NCI-H460 (cell line): Measurements from ENCODE around the gene TGFB1. TPM values are rescaled to one million over a fixed set of nuclear protein-coding genes. Genes with fewer than 3 reads are reported as not detected.
"Not testable (repeated sequence)": the region's sequence is repeated elsewhere in the genome, so short reads cannot be mapped to it uniquely, and the experiment has no call there.

ENCODE experiments used
- DNase-seq: peaks from one replicate; pipeline ENCODE4 v3.0.0-alpha.2; 2016; ENCODE audit warnings: low read depth; ENCODE audit errors: extremely low read depth
- small RNA-seq, 2 experiments: library from RNA; depleted of rRNA; stranded (forward); fragments of <200 nt; gene quantifications; one replicate each; pipeline ENCODE3, GENCODE V24; 2014
- total RNA-seq: library from RNA; depleted of rRNA; stranded (reverse); fragments of >200 nt; shearing (Covaris generic); gene quantifications from 2 replicates; pipeline ENCODE4 v1.2.3, GENCODE V29; 2014; rRNA removed

TGFB1 gene
- total RNA-seq, 1 experiment from 2014 or later: 4.8 TPM

GRCh38 chr19:41304706-41305483 lies 48.8 kb downstream of the TGFB1 start:
- DNase-seq: no peak

DNA sequence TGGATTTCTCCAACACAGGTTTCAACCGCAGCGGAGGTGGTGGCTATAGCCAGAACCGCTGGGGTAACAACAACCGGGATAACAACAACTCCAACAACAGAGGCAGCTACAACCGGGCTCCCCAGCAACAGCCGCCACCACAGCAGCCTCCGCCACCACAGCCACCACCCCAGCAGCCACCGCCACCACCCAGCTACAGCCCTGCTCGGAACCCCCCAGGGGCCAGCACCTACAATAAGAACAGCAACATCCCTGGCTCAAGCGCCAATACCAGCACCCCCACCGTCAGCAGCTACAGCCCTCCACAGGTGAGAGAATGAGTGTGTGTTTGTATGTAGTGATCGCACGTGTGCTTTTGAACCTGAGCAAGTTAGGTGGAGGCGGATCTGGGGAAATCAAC lies 49.8 kb downstream of the TGFB1 start:
- DNase-seq: no peak

- DNase-seq: no peak
These were observed 50.9 kb downstream of the TGFB1 start for GRCh38 chr19:41302624-41303351.

- DNase-seq: no peak
These were observed 53.2 kb downstream of the TGFB1 start for GRCh38 chr19:41300555-41300954.

- DNase-seq: no peak
These were observed 54.0 kb downstream of the TGFB1 start for GRCh38 chr19:41299755-41300089.

DNA sequence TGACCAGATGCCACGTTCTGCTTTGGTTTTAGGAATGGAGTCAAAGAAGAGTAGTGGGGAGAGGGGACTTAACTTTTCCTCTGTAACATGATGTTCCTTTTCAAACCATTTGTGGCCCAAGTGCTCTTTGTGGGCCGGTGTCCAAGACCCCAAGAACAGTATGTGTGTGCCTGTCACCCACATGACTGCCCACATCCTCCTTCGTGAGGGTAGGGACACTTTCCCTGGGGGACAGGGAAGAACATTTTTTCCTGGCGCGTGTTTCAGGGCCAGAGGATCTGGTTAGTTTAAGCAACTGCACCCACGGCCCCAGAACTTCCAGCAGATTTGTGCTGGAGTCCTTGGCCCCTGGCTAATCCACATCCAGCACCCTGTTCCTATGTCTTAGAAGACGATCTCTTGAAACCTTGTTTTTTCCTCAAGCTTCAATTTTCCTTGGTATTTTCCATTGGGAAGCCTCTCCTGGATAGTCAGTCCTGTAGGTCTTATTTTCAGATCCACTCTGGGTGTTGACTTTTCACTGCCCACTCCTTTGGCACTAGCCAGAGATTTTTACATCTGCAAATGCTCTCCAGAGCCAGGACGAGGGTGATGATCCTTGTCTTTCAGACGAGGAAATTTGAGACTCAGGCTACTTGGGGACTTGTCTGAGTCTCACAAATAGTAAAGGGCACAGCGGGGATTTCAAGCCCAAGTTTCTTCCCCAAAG lies 54.5 kb downstream of the TGFB1 start:
- DNase-seq: no peak

- no peak for DNase-seq
These were observed 55.3 kb downstream of the TGFB1 start for GRCh38 chr19:41298348-41298964.

DNA sequence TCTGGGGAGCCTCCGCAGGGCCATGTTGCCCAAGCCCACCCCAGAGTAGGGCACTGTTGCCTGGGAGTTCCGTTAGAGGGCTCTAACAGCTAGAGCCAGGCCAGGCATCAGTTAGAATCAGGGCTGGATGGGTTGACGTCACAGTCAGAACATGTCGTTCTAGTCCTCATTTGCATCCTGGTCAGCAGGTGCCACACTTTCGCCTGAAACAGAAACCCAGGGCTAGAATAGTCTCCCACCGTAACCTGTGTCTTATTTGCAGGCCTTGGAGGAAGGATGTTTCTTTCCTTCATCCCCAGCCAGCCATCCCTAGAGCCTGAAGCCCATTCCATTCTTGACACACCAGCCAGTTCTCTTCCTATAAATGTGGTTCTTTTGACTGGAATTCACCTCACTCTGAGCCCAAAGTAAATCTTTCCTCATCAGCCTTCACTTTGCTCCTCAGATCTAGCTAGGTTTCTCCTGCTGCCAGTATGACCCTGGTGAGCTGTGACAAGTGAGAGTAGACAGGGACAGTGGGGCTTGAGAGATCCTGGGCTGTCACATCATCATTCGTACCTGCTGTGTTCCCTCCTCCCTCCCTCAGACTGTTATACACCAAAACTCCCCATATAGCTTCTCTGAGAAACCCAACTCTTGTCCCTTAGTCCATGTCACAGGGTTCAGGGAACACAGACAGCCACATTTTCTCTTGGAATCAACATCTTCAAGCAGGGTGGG lies 55.9 kb downstream of the TGFB1 start:
- DNase-seq: no peak

DNA sequence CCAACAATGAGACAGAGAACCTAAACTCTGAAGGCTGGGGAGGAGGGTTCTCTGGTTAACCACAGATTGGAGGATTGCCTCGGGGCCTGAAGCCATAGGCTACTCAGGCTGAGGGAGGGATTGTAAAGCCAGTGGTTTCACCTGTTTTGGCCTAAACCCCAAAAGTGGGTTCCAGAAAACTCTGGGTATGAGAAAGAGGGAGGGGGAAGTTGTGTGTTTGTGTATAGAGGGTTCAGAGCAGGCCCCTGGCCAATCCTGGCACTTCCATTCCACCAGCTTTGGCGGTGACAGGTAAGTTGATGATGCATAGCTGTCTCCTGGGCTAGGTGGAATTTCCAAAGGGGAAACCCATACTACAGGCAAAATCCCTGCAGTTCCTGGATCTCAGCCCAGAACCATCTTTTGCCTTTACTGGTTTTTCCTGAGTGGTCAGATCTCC lies 57.3 kb downstream of the TGFB1 start:
- no peak for DNase-seq

DNA sequence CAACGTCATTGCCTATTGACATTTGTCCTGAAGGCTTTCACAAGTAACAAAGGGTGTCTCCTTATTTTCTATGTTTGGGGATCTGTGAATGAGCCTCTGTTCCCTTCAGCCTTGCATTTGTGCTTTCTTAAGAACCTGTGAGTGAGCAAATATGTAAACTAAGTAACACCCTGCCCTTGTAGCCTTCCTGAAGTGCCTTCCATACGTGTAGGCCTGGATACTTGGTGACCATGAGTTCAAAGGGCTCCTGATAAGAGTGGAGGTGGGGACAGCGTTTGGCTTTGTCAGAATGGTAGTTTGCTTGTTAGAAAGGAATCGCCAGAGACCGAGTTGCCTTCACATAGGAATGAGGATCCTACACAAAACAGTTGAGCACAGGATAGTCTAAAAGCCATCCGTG lies 58.2 kb downstream of the TGFB1 start:
- no peak for DNase-seq

DNA sequence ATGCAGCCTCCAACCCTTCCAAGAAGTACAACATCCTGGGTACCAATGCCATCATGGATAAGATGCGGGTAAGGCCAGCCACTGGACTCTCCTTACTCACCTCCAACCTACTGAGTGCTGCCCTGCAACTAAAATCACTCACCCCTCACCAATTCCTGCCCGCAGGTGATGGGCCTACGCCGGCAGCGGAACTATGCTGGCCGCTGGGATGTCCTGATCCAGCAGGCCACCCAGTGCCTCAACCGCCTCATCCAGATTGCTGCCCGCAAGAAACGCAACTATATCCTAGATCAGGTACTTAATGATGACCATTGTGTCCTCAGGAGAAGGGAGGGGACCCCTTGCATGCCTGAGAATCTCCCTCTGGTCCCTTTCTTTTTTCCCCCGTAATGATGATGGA lies 59.3 kb downstream of the TGFB1 start:
- DNase-seq: no peak

- DNase-seq: not testable (repeated sequence)
These were observed 63.9 kb downstream of the TGFB1 start for GRCh38 chr19:41289814-41290213.

DNA sequence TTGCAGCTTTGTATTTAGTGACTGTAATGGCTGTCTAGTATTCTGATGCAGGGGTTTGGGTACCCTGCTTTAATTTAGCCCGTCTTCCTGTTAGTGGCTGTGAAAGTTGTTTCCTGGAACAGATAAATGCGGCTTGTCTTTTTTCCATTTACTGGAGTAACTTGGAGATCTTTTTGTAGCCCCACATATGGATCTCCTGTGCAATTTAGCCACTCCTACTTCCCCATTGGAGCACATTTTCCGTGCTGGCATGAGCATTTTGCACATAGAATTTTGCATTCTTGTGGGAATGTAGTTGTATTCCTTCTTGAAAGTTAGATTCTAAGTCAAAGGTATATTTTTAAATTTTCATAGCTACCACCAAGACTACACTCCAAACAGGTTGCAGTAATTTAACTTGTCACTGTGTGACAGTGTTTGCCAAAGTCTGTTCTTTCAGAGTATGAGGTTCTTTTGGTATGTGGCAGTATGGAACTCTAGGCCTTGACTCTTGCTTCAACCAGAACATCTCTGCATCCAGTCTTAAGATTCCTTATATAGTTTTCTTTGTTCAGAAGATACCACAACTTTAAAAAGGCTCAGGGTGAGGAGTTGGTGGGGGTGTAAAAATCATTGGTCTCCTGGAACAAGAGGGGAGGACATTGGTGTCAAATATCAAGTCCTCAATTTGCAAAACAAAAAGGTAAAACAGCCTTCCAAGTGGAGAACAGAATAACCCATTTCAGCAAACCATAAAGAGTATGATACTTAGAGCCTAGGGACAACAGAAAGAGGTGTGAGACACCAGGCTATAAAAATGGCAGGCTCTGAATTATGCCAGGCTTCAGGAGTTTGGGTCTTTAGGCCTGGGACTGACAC lies 64.8 kb downstream of the TGFB1 start:
- DNase-seq: no peak

Small RNA genes within 50 kb of the gene (small RNA-seq; reads per million reads assigned to genes)
- gene RN7SL34P: 0 to 0.02 reads per million in 2 experiments

Other genes with a start within 250 kb of the TGFB1 start
- not detected in 2 replicates for gene CYP2F1, start 239.5 kb downstream of the TGFB1 start, total RNA-seq
- 0.22 TPM in 1 of 2 replicates, not detected in the other for gene CYP2S1, start 160.7 kb downstream of the TGFB1 start, total RNA-seq
- gene AXL, start 134.7 kb downstream of the TGFB1 start, total RNA-seq: 27.7 and 29.8 TPM in 2 replicates
- gene HNRNPUL1, start 89.5 kb downstream of the TGFB1 start, total RNA-seq: 80.3 and 89.5 TPM in 2 replicates
- 7.3 and 9.1 TPM in 2 replicates for gene CCDC97, start 43.8 kb downstream of the TGFB1 start, total RNA-seq
- 3.1 and 3.9 TPM in 2 replicates for gene B9D2, start 10.2 kb upstream of the TGFB1 start, total RNA-seq
- gene TMEM91, start 22.6 kb upstream of the TGFB1 start, total RNA-seq: 1.8 and 1.9 TPM in 2 replicates
- gene EXOSC5, start 43.4 kb upstream of the TGFB1 start, total RNA-seq: 16.5 and 23.5 TPM in 2 replicates
- 32.5 and 33.6 TPM in 2 replicates for gene BCKDHA, start 43.9 kb upstream of the TGFB1 start, total RNA-seq
- gene B3GNT8, start 73.5 kb upstream of the TGFB1 start, total RNA-seq: not detected in 2 replicates
- gene DMAC2, start 86.0 kb upstream of the TGFB1 start, total RNA-seq: 27.5 and 30.9 TPM in 2 replicates
- not detected in 2 replicates for gene ERICH4, start 89.2 kb upstream of the TGFB1 start, total RNA-seq
- gene CEACAM21, start 222.2 kb upstream of the TGFB1 start, total RNA-seq: not detected in 2 replicates